Subcutaneous abdominal adipose tissue (tissue), 5 donors: ENCODE data around the gene SLC7A7.
A peak's percentile ranks its signal among the peaks of the same experiment; 100 is the strongest.
"Not testable (repeated sequence)": the region's sequence is repeated elsewhere in the genome, so short reads cannot be mapped to it uniquely, and the experiment has no call there.

Experiments used
- H3K27ac ChIP-seq: one replicate; pipeline ENCODE4 v1.7.0; 2013; ENCODE audit warnings: low read depth, mild to moderate bottlenecking, inconsistent platforms, low read length, moderate library complexity
- H3K27me3 ChIP-seq, 5 donors: one replicate each; pipeline ENCODE4 v1.7.0; 2013; ENCODE audit warnings: low read length in 5 of 5, inconsistent platforms in 1 of 5; ENCODE audit not compliant: control insufficient read depth in 5 of 5, insufficient read depth in 4 of 5
- H3K36me3 ChIP-seq, 5 donors: one replicate each; pipeline ENCODE4 v1.7.0; 2013; ENCODE audit warnings: low read length in 5 of 5; ENCODE audit not compliant: control insufficient read depth in 5 of 5, insufficient read depth in 5 of 5
- H3K4me1 ChIP-seq, 5 donors: one replicate each; pipeline ENCODE4 v1.7.0; 2013; ENCODE audit warnings: low read length in 5 of 5, mild to moderate bottlenecking in 3 of 5, moderate library complexity in 1 of 5; ENCODE audit not compliant: control insufficient read depth in 5 of 5, insufficient read depth in 5 of 5
- H3K4me3 ChIP-seq, 5 donors: one replicate each; pipeline ENCODE4 v1.7.0; 2013; ENCODE audit warnings: low read length in 5 of 5, low read depth in 1 of 5
- H3K9ac ChIP-seq, 5 donors: one replicate each; pipeline ENCODE4 v1.7.0; 2013; ENCODE audit warnings: low read length in 5 of 5, mild to moderate bottlenecking in 4 of 5, moderate library complexity in 3 of 5
- H3K9me3 ChIP-seq, 5 donors: one replicate each; pipeline ENCODE4 v1.7.0; 2013; ENCODE audit warnings: low read length in 5 of 5; ENCODE audit not compliant: control insufficient read depth in 5 of 5
- donor health status: healthy.
- donor health status: healthy.
- donor health status: healthy.
- donor health status: healthy.
- donor health status: healthy.

Gene SLC7A7

DNA sequence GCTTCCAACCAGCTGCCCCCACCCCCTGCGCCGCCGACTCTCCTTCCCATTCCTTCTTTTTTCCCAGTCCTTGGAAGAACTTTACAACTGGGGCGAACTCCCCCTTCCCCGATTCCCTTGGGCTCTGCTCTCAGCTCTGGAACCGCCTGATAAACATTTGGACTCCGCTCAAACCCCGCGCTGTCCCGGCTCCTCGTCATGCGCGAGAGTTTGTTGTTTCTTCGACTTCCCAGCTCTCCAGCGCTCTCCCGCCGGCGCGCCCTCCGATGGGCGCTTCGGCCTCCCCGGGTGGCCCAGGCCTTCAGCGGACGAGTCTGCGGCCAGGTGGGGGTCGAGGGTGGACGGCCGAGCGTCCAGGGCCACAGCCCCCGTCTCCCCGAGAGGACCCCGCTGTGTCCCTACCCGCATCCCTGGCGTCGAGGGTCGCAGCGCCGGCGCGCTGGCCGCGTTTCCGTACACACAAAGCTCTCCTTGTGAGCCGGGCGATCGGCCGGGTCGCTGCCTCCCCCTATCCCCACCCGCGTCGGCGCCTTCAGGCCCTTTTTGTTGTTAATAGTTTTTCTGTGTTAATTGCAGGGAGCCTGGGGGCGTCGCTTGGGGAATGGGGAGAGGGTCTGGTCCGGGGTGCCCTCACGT is 22.0 kb upstream of the SLC7A7 start:
- H3K27me3 ChIP-seq, result no peaks in the 10 kb centered on the region
- peak overlapping the region; percentile 87 to 94 (median 89) for H3K4me3 ChIP-seq
- peak overlapping the region; percentile 96 for H3K27ac ChIP-seq
- peaks cover 6 to 39% (median 26%) of the 10 kb centered on the region in 5 donors for H3K36me3 ChIP-seq
- peaks cover 4 to 52% (median 47%) of the 10 kb centered on the region in 5 donors for H3K4me1 ChIP-seq
- H3K9ac ChIP-seq, result peak overlapping the region; percentile 40 to 96 (median 95)
- H3K9me3 ChIP-seq, result no peaks in the 10 kb centered on the region

DNA sequence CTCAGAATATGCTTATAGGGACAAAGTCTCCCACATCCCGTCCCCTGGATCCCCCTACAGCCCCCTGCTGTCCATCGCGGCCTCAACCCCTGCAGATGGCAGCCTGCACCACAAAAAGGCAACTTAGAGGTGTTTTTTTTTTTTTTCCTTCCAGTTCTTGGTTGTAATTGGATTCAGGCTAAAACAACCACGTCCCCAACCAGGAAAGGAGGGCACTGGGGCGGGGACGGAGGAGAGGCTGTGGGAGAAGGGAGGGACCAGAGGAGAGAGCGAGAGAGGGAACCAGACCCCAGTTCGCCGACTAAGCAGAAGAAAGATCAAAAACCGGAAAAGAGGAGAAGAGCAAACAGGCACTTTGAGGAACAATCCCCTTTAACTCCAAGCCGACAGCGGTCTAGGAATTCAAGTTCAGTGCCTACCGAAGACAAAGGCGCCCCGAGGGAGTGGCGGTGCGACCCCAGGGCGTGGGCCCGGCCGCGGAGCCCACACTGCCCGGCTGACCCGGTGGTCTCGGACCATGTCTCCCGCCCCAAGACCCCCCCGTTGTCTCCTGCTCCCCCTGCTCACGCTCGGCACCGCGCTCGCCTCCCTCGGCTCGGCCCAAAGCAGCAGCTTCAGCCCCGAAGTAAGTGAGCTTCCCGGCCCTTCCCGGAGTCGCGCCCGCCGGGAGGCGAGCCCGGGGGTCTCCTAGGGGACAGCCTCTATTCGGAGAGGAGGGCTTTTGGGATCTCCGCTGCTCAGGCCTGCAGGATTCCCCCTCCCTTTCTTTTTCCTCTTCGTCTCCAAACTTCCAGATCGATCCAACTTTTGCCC is 21.3 kb upstream of the SLC7A7 start, which contains the start of gene MMP14:
Gene MMP14 (plus strand): TSS at position 285 of the 813 bp plus-strand sequence. CDS start 233 bp downstream, at position 518.
- Histone ChIP-seq H3K27me3 (no peaks in the 10 kb centered on the region), H3K4me3 (peak within 1 kb of the TSS; percentile 88 to 94 (median 89)), H3K36me3 (peaks cover 6 to 32% (median 18%) of the 10 kb centered on the region in 5 donors), H3K9ac (peak within 1 kb of the TSS; percentile 40 to 96 (median 95)), H3K9me3 (no peaks in the 10 kb centered on the region), H3K27ac (peak within 1 kb of the TSS; percentile 96), H3K4me1 (peaks cover 4 to 49% (median 44%) of the 10 kb centered on the region in 5 donors)

DNA sequence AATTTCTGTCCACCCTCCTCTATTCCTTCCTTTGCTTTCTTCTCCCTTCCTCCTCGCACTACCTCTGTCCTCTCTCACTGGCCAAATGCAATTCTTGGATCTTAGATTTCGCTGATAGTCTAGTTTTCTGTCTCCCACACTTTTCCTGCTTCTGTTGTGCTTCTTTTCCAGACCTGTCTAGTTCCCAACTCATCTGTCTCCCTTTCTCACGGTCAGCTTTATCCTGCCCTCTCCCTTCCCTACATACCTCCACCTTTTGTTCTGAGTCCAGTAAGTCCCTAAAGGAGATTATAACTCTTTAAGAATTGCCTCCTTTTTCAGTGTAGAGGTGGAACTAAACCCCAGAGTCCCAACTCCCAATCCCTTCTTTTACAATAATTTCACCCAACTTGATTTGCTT is 20.3 kb upstream of the SLC7A7 start:
- Histone ChIP-seq H3K9ac (peak overlapping the region in 1 of 5 donors; percentile 96), H3K27ac (no peak overlapping the region), H3K36me3 (peaks cover 6 to 24% (median 12%) of the 10 kb centered on the region in 5 donors), H3K9me3 (no peaks in the 10 kb centered on the region), H3K27me3 (no peaks in the 10 kb centered on the region), H3K4me3 (no peak overlapping the region), H3K4me1 (peaks cover 4 to 43% (median 39%) of the 10 kb centered on the region in 5 donors)

DNA sequence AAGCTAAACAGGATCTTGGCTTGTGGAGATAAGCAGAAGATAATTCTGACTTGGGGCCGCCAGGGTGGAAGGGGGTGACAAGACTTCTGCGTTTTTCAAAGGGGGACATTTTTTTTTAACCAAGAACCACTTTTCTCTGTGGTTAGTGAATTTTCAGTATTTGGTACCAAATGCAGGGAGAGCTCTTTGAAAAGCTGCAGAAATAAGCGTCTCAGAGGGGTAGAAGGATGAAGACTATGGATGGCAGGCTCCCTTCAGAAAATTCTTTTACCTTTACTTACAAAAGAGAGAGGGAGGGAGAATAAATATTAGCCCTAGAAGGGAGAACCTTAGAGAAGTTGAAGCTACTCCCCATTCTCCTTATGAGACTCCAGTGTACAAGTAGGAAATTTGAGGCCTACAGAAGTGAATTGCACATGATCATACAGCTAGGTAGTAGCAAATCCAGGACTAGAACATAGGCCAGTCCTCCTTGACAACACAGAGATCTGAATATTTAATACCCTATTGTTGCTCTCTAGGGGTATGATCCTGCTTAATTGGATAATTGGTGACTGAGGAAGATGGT is 15.3 kb upstream of the SLC7A7 start:
- no peaks in the 10 kb centered on the region for H3K9me3 ChIP-seq
- no peak overlapping the region for H3K27ac ChIP-seq
- H3K27me3 ChIP-seq, result no peaks in the 10 kb centered on the region
- H3K4me3 ChIP-seq, result peak overlapping the region; percentile 82 to 96 (median 91)
- peak overlapping the region in 3 of 5 donors; percentile 86 to 93 (median 87) for H3K9ac ChIP-seq
- H3K4me1 ChIP-seq, result peaks cover 0 to 16% (median 14%) of the 10 kb centered on the region in 5 donors
- H3K36me3 ChIP-seq, result peaks cover 6 to 17% (median 12%) of the 10 kb centered on the region in 5 donors

DNA sequence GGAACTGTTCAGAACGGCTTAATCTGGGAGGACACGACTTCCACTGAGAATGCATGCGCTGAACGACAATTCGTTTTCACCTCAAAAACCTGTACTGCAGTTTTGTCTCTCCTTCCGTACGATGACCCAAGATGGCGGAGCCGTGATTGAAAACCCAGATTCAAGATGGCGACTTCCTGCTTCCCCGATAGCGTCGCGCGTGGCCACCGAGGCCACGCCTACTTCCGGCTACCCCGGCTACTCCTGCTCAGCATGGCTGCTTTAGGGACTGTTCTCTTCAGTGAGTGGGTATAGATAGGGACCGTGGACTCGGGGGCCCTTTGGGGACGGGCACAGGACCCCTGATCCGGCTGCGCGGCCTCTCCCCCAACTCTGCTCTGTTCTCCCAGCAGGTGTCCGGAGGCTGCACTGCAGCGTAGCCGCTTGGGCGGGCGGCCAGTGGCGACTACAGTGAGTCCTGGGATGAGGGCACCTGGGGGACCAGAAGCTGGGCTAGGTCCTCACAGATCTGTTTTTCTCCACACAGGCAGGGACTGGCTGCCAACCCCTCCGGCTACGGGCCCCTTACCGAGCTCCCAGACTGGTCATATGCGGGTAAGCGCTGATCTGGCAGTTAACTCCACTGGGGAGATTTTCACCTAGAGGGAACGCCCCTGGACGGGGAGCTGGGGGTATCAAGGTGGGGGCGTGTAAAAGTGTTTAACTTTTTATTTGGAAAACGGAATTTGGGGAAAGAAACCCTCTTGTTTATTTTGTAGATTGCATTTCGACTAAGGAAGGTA is 14.6 kb upstream of the SLC7A7 start, which contains the start of gene MRPL52:
Gene MRPL52 (plus strand): TSS at position 227 of the 782 bp plus-strand sequence. CDS start 26 bp downstream, at position 253.
- Histone ChIP-seq H3K27me3 (peaks cover 0 to 1% (median 0%) of the 10 kb centered on the region in 5 donors), H3K27ac (peak within 1 kb of the TSS; percentile 80), H3K9ac (peak within 1 kb of the TSS; percentile 63 to 93 (median 87)), H3K36me3 (peaks cover 6 to 17% (median 11%) of the 10 kb centered on the region in 5 donors), H3K4me3 (peak within 1 kb of the TSS; percentile 82 to 96 (median 91)), H3K4me1 (peaks cover 0 to 16% (median 14%) of the 10 kb centered on the region in 5 donors), H3K9me3 (no peaks in the 10 kb centered on the region)

DNA sequence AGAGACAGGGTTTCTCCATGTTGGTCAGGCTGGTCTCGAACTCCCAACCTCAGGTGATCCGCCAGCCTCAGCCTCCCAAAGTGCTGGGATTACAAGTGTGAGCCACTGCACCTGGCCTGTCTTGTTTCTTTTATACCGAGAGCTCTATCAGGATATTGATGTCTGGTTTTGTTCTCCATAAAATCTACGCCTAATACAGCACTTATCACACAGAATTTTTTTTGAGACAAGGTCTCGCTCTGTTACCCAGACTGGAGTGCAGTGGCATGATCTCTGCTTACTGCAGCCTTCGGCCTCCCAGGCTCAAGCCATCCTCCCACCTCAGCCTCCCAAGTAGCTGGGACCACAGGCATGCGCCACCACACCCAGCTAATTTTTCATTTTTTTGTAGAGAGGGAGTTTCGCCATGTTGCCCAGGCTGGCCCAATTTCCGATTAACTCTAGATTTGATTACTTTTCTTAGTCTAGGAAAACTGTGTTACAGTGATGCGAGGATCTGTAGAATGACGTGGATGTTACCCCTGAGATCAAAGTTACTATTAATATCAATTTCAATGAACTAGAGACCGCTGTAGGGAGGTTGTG is 13.9 kb upstream of the SLC7A7 start:
- peak overlapping the region in 4 of 5 donors; percentile 86 to 93 (median 89) for H3K9ac ChIP-seq
- H3K9me3 ChIP-seq, H3K27me3 ChIP-seq: not testable (repeated sequence)
- peak overlapping the region; percentile 78 to 96 (median 91) for H3K4me3 ChIP-seq
- peaks cover 0 to 18% (median 14%) of the 10 kb centered on the region in 5 donors for H3K4me1 ChIP-seq
- H3K27ac ChIP-seq, result peak overlapping the region; percentile 80
- H3K36me3 ChIP-seq, result peaks cover 5 to 11% (median 6%) of the 10 kb centered on the region in 5 donors

DNA sequence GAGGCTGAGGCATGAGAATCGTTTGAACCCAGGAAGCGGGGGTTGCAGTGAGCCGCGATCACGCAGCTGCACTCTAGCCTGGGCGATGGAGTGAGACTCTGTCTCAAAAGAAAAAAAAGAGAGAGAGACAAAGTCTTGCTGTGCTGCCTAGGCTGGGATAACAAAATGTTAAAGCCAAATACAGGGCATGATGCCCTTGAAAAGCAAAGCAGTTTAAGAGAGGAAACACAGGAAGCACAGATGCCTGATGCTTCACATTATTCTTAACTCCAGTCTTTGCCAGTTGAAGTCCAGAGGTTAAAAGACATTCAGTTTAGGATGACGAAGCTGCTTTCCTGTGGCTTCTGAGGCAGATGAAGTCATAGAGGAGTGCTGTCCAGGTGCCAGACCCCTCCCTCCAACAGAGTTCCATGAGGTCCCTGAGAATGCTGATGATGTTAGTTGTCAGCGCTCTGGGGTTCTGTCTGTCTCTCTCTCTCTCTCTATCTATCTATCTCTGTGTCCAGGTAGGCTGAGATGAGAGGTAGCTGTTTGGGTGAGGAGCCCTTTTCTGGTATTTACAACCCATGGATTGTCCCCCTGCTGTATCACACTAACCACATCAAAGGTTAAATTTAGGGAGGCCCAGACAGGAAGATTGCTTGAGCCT is 9.6 kb upstream of the SLC7A7 start:
- Histone ChIP-seq H3K4me1 (peaks cover 3 to 24% (median 22%) of the 10 kb centered on the region in 5 donors), H3K9ac (peak overlapping the region in 1 of 5 donors; percentile 48), H3K27ac (no peak overlapping the region), H3K4me3 (no peak overlapping the region), H3K36me3 (no peaks in the 10 kb centered on the region), H3K27me3 (peaks cover 0 to 9% (median 0%) of the 10 kb centered on the region in 5 donors), H3K9me3 (no peaks in the 10 kb centered on the region)

DNA sequence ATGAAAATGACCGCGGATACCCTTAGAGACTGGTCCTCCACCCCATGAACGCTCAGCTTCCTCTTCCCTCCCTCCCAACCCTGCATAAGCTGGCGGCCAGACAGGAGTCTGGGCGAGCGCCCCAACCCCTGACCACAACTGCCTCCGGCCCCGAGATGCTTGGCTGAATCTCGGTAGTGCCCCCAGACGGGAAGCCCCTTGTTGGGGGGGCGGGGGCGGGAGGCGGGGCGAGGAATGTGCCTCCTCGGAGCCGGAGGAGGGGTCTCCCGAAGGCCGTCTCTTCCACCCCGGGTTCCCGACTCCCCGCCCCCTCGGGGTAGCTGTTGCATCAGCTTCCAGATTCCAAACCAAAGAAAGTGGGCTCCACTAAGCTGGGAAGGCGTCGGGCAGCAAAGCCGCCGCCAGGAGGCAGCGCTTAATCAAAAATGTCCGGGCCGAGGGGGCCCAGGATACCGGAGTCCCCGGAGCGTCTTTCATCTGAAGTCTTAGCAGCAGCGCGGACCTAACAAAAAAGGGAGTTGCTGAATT is 7.4 kb upstream of the SLC7A7 start:
- Histone ChIP-seq H3K36me3 (no peaks in the 10 kb centered on the region), H3K27me3 (peaks cover 0 to 13% (median 0%) of the 10 kb centered on the region in 5 donors), H3K27ac (no peak overlapping the region), H3K4me1 (peaks cover 5 to 39% (median 24%) of the 10 kb centered on the region in 5 donors), H3K9me3 (no peaks in the 10 kb centered on the region), H3K9ac (peak overlapping the region in 3 of 5 donors; percentile 47 to 64 (median 55)), H3K4me3 (peak overlapping the region; percentile 19 to 52 (median 39))
